HG03066 (cell line): ENCODE measurements around the gene COL6A3.

Source experiments
- ATAC-seq: cut with Tn5 transposase; IDR thresholded peaks from one replicate; pipeline ENCODE4 v1.9.1; 2021; ENCODE audit warnings: low read depth; ENCODE audit not compliant: unreplicated experiment

The COL6A3 gene

GRCh38 chr2:237351046-237351445 is 62.9 kb downstream of the COL6A3 start:
- no peak for ATAC-seq

GRCh38 chr2:237350597-237350996 is 63.4 kb downstream of the COL6A3 start:
- no peak for ATAC-seq

GRCh38 chr2:237350070-237350469 is 63.9 kb downstream of the COL6A3 start:
- ATAC-seq = no peak

- ATAC-seq = no peak
Measured at GRCh38 chr2:237348281-237348865, 65.6 kb downstream of the COL6A3 start.

- ATAC-seq = no peak
Measured at GRCh38 chr2:237345891-237346640, 67.9 kb downstream of the COL6A3 start.

- no peak for ATAC-seq
Measured at GRCh38 chr2:237345411-237345810, 68.6 kb downstream of the COL6A3 start.

GRCh38 chr2:237344942-237345341 is 69.0 kb downstream of the COL6A3 start:
- no peak for ATAC-seq

- no peak for ATAC-seq
Measured at GRCh38 chr2:237343993-237344392, 70.0 kb downstream of the COL6A3 start.

GRCh38 chr2:237341872-237342271 is 72.1 kb downstream of the COL6A3 start:
- ATAC-seq = no peak

GRCh38 chr2:237337586-237337985 is 76.4 kb downstream of the COL6A3 start:
- ATAC-seq = no peak

- ATAC-seq = no peak
Measured at GRCh38 chr2:237336131-237336530, 77.8 kb downstream of the COL6A3 start.

- no peak for ATAC-seq
Measured at GRCh38 chr2:237333748-237334147, 80.2 kb downstream of the COL6A3 start.

- ATAC-seq = no peak
Measured at GRCh38 chr2:237330541-237330940, 83.4 kb downstream of the COL6A3 start.

- no peak for ATAC-seq
Measured at GRCh38 chr2:237327175-237327950, 86.6 kb downstream of the COL6A3 start.

GRCh38 chr2:237326266-237327171 is 87.4 kb downstream of the COL6A3 start:
- no peak for ATAC-seq

- ATAC-seq = no peak
Measured at GRCh38 chr2:237324837-237325236, 89.1 kb downstream of the COL6A3 start.

- no peak for ATAC-seq
Measured at GRCh38 chr2:237324405-237324831, 89.5 kb downstream of the COL6A3 start.

GRCh38 chr2:237323656-237324055 is 90.3 kb downstream of the COL6A3 start:
- no peak for ATAC-seq

GRCh38 chr2:237322564-237322963 is 91.4 kb downstream of the COL6A3 start:
- ATAC-seq = no peak

GRCh38 chr2:237321746-237322145 is 92.2 kb downstream of the COL6A3 start:
- no peak for ATAC-seq
